Osteoblast (primary cell): ENCODE data around the gene UCP2. TPM values are rescaled to one million over a fixed set of nuclear protein-coding genes. Genes with fewer than 3 reads are reported as not detected.

Source experiments
- DNase-seq: peaks from one replicate; pipeline ENCODE4 v3.0.0; 2011; ENCODE audit warnings: low spot score, mixed read lengths; ENCODE audit not compliant: insufficient read length; ENCODE audit errors: missing footprints
- H2AFZ ChIP-seq: 2 replicates; pipeline ENCODE4 v1.6.0; 2011; ENCODE audit warnings: mild to moderate bottlenecking, low read length
- H3K27ac ChIP-seq: 2 replicates; pipeline ENCODE4 v1.5.1; 2011; ENCODE audit warnings: mild to moderate bottlenecking, low read depth, low read length, moderate library complexity
- H3K27me3 ChIP-seq: 2 replicates; pipeline ENCODE4 v1.6.0; 2012; ENCODE audit warnings: mild to moderate bottlenecking, control low read depth, inconsistent platforms, low read length, moderate library complexity; ENCODE audit not compliant: insufficient read depth
- H3K36me3 ChIP-seq: 2 replicates; pipeline ENCODE4 v1.5.1; 2011; ENCODE audit warnings: mild to moderate bottlenecking, low read length, control low read depth, moderate library complexity; ENCODE audit not compliant: insufficient read depth
- H3K4me1 ChIP-seq: 2 replicates; pipeline ENCODE4 v1.5.1; 2011; ENCODE audit warnings: mild to moderate bottlenecking, low read length, control low read depth, moderate library complexity; ENCODE audit not compliant: insufficient read depth
- H3K4me2 ChIP-seq: 2 replicates; pipeline ENCODE4 v1.6.0; 2011; ENCODE audit warnings: mild to moderate bottlenecking, low read length; ENCODE audit not compliant: insufficient read depth
- H3K4me3 ChIP-seq: fragments of 200-600 bp; sonication (generic); 3 replicates; pipeline ENCODE4 v1.5.1; 2012; ENCODE audit warnings: mild to moderate bottlenecking, low read length, inconsistent platforms; ENCODE audit not compliant: insufficient read depth
- H3K79me2 ChIP-seq: 2 replicates; pipeline ENCODE4 v1.6.0; 2012; ENCODE audit warnings: mild to moderate bottlenecking, low read length, control low read depth, inconsistent platforms; ENCODE audit not compliant: insufficient read depth
- H3K9me3 ChIP-seq: 2 replicates; pipeline ENCODE4 v1.5.1; 2011; ENCODE audit warnings: low read depth, low read length, control low read depth
- H4K20me1 ChIP-seq: 2 replicates; pipeline ENCODE4 v1.6.0; 2012; ENCODE audit warnings: mild to moderate bottlenecking, low read length, control low read depth; ENCODE audit not compliant: insufficient read depth
- total RNA-seq: library from RNA; depleted of rRNA; stranded (reverse); fragments of >200 nt; gene quantifications from 2 replicates; pipeline ENCODE4 v1.2.3, GENCODE V29; 2012
- TF ChIP-seq, protein P1 (sequence below): IDR thresholded peaks from 2 replicates; pipeline ENCODE4 v1.5.1; 2011; ENCODE audit warnings: mild to moderate bottlenecking, low read depth, low read length, moderate library complexity; ENCODE audit errors: extremely low read depth

UCP2 gene
- total RNA-seq, 1 donor: under 0.01 TPM

DNA sequence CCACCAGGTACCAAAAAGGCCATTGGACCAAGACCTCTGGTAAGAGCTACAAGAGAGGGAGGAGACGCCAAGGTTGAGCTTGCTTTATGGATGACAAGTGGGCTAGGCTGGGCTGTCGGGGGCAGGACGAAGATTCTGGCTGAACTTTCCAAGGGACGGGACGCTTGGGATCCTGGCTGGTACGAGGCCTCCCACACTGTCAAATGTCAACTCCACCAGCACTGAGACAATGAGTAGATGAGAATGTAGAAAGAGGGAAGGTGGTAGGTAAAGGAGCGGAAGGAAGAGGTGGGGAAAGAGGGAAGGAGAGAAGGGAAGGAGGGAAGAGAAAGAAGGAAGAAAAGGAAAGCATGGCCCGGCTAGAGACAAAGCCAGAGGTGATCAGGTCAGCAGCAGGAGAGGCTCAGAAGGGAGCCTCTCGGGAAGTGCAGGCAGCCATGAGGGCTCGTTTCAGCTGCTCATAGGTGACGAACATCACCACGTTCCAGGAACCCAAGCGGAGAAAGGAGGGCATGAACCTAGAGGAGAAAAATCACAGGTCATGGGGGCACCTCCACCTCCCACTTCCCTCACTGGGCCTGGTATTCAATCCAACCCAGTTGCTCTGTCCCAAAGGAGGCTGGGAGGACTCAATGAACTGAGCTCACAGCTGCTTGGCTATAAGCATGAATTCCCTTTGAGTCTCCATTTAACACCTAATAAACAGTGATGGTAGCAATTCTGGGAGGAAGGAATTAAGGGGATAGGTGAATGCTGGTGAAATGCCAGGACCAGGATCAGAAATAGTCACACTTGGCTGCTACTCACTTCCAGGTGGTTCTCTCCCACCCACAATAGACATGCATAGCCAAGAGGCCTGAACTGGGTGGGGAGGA, 7.8 kb downstream of the UCP2 start:
- Histone ChIP-seq H2AFZ (no peak overlapping the region), H4K20me1 (no peaks in the 10 kb centered on the region), H3K27ac (no peak overlapping the region), H3K9me3 (no peaks in the 10 kb centered on the region), H3K27me3 (no peaks in the 10 kb centered on the region), H3K4me2 (no peak overlapping the region), H3K4me1 (no peaks in the 10 kb centered on the region), H3K79me2 (no peaks in the 10 kb centered on the region), H3K4me3 (no peak overlapping the region), H3K36me3 (no peaks in the 10 kb centered on the region)
- TF ChIP-seq, protein P1, sequence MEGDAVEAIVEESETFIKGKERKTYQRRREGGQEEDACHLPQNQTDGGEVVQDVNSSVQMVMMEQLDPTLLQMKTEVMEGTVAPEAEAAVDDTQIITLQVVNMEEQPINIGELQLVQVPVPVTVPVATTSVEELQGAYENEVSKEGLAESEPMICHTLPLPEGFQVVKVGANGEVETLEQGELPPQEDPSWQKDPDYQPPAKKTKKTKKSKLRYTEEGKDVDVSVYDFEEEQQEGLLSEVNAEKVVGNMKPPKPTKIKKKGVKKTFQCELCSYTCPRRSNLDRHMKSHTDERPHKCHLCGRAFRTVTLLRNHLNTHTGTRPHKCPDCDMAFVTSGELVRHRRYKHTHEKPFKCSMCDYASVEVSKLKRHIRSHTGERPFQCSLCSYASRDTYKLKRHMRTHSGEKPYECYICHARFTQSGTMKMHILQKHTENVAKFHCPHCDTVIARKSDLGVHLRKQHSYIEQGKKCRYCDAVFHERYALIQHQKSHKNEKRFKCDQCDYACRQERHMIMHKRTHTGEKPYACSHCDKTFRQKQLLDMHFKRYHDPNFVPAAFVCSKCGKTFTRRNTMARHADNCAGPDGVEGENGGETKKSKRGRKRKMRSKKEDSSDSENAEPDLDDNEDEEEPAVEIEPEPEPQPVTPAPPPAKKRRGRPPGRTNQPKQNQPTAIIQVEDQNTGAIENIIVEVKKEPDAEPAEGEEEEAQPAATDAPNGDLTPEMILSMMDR: no peak
- no peak for DNase-seq

DNA sequence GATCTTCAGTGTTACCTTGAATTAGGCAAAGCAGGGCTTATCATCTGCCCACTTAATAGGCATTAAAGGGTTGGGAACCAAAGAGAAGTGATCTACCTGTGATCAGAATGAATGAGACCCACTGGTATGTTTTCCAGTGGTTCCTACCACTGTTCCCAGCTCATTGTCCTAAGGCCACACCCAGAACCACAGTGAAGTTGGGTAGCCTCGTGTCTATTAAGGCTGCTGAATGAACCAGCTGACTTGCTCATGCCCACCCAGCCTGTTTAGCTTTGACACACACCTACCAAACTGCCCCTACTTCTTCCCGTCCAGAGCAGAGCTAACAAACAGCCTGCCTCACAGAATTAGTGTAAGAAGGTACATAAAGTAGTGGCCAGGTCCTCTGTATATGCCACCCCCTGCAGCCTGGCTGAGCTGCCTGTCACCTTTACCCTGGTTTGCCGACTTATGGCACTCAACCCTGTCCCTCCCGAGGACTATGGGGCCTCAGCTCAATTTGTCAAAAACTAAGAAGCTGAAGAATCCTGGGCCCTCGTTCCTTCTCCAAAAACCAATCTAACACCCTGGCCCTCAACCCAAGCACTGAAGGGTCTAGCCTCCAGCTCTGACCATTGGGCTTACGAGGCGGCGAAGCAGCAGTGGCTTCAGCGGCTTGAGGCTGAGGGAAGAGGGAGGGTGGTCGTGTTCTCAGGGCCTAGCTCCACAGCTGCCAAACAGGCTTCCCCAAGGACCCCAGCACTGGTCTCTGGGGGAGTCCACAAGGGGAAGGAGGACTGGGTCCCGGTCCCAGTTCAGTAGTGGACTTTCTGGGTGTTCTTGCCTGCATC, 9.8 kb downstream of the UCP2 start:
- no peaks in the 10 kb centered on the region for H3K27me3 ChIP-seq
- no peaks in the 10 kb centered on the region for H3K9me3 ChIP-seq
- H3K36me3 ChIP-seq: no peaks in the 10 kb centered on the region
- no peak overlapping the region for H2AFZ ChIP-seq
- H3K27ac ChIP-seq: no peak overlapping the region
- H3K4me2 ChIP-seq: no peak overlapping the region
- TF ChIP-seq, protein P1: no peak
- H3K79me2 ChIP-seq: no peaks in the 10 kb centered on the region
- H4K20me1 ChIP-seq: no peaks in the 10 kb centered on the region
- no peak overlapping the region for H3K4me3 ChIP-seq
- no peaks in the 10 kb centered on the region for H3K4me1 ChIP-seq
- no peak for DNase-seq

DNA sequence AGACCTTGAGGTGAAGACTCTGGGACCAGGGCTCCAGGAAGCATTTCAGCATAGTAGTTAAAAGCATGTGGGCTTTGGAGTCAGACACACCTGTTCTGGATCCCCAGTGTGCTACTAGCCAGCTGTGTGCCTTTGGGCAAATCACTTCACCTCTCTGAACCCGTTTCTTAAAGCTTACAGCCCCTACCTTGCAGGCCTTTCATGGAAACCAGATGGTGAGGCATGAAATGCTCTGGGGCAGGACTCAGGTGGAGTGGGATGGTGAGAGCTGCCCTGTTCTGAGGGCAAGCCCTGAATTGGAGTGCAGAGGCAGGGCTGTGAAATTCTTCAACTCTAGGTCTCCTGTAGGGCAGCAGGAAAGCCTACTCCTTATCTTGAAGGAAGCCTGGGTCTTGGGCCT, 10.5 kb downstream of the UCP2 start:
- no peaks in the 10 kb centered on the region for H4K20me1 ChIP-seq
- H3K79me2 ChIP-seq: no peaks in the 10 kb centered on the region
- no peak for DNase-seq
- TF ChIP-seq, protein P1: no peak
- H3K36me3 ChIP-seq: no peaks in the 10 kb centered on the region
- H3K4me1 ChIP-seq: no peaks in the 10 kb centered on the region
- no peaks in the 10 kb centered on the region for H3K27me3 ChIP-seq
- no peak overlapping the region for H3K4me2 ChIP-seq
- H3K27ac ChIP-seq: no peak overlapping the region
- H3K4me3 ChIP-seq: no peak overlapping the region
- H3K9me3 ChIP-seq: no peaks in the 10 kb centered on the region
- no peak overlapping the region for H2AFZ ChIP-seq
